GM13976 (cell line): ENCODE data around the gene POLD3.

Experiments used
- DNase-seq: peaks from one replicate; pipeline ENCODE4 v3.0.0; 2012; ENCODE audit warnings: low spot score
- CTCF ChIP-seq: IDR thresholded peaks from 2 replicates; pipeline ENCODE4 v1.5.1; 2012; ENCODE audit warnings: borderline replicate concordance, mild to moderate bottlenecking; ENCODE audit not compliant: insufficient read depth; ENCODE audit errors: extremely low read depth, missing control alignments, control extremely low read depth
- in situ Hi-C: fragments of 300-500 bp; cut with MboI; formaldehyde crosslinking; loops from one replicate; pipeline ENCODE4 v1.12.0; 2022; ENCODE audit warnings: low sequenced_read_pairs, mixed read lengths, inconsistent platforms; ENCODE audit not compliant: unreplicated experiment

POLD3 gene, protein sequence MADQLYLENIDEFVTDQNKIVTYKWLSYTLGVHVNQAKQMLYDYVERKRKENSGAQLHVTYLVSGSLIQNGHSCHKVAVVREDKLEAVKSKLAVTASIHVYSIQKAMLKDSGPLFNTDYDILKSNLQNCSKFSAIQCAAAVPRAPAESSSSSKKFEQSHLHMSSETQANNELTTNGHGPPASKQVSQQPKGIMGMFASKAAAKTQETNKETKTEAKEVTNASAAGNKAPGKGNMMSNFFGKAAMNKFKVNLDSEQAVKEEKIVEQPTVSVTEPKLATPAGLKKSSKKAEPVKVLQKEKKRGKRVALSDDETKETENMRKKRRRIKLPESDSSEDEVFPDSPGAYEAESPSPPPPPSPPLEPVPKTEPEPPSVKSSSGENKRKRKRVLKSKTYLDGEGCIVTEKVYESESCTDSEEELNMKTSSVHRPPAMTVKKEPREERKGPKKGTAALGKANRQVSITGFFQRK

GRCh38 chr11:74592441-74593362, at the start of gene POLD3:
TSS of gene POLD3 (plus strand) at chr11:74592582. CDS start at chr11:74592659, 77 bp downstream.
- no peak for TF ChIP-seq CTCF
- peak; percentile 90 for DNase-seq
- in situ Hi-C loops = no loop called here

DNA sequence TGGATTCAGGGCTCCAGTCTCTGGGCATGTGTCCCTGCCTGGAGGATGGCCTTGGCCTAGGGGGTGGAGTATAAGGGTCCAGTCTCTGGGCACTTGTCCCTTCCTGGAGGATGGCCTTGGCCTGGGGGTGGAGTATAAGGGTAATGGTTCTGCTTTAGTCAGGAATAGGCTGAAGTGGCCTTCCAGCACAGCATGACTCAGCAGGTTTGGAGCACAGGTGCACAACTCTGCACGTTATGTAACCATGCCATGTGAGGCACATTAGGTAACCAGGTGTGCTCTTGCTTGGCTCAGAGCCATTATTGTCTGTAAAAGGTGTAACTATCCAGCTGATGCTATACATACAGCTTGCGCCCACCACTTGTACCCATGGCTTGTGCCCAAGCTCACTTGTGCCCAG, 48.4 kb upstream of the POLD3 start:
- TF ChIP-seq CTCF = no peak
- in situ Hi-C loops = no loop called here
- no peak for DNase-seq

GRCh38 chr11:74546752-74547151, 45.6 kb upstream of the POLD3 start:
- in situ Hi-C loops = no loop called here
- DNase-seq = no peak
- TF ChIP-seq CTCF = no peak

- in situ Hi-C loops = no loop called here
- no peak for DNase-seq
Observed at GRCh38 chr11:74550991-74551753, 41.2 kb upstream of the POLD3 start.

DNA sequence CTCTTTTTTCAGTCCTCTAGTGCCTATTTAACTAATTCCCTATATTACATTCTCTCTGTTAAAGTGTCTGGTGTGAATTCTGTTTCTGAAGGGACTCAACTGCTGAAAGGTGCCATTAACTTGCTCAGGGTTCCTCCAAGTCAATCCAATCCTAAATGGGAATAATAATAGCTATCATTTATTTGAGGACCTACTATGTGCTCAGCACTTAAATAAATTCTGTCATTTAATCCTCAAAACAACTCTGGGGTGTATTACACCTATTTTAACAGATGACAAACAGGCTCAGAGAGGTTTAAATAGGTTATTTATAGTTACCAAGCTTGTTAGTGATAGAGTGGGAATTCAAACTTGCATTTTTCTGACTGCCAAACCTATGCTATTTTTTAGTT, 40.6 kb upstream of the POLD3 start:
- TF ChIP-seq CTCF = no peak
- no peak for DNase-seq
- in situ Hi-C loops = no loop called here

More at GRCh38 chr11:74550991-74551753, 41.2 kb upstream of the POLD3 start:
- no peak for TF ChIP-seq CTCF

DNA sequence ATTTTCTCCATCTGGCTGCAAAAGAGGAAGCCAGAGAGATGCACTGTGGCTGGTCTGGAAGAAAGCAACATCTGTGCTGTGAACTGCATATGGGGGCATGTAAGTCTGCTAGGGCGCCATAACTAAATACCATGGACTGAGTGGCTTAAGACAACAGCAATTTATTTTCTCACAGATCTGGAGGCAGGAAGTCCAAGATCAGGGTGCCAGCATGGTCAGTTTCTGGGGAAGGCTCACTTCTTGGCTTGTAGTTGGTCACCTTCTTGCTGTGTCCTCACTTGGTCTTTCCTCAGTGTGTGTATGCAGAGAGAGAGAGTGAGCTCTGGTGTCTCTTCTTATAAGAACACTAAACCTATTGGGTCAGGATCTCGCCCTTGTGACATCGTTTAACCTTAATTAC, 34.9 kb upstream of the POLD3 start:
- no peak for TF ChIP-seq CTCF
- in situ Hi-C loops = no loop called here
- no peak for DNase-seq
